Suprapubic skin (tissue), 4 donors: ENCODE results near the gene MAP10. TPM values are rescaled to one million over a fixed set of nuclear protein-coding genes. Genes with fewer than 3 reads are reported as not detected.
"Not testable (repeated sequence)": the region's sequence is repeated elsewhere in the genome, so short reads cannot be mapped to it uniquely, and the experiment has no call there.

ENCODE experiments used
- DNase-seq, 2 donors: peaks; one replicate each; pipeline ENCODE4 v3.0.0-alpha.2; 2019; ENCODE audit warnings: low spot score in 2 of 2
- H3K27ac ChIP-seq: fragments of 200-600 bp; sonication (generic); one replicate; pipeline ENCODE4 v1.5.1; 2019
- H3K27me3 ChIP-seq: fragments of 200-600 bp; sonication (generic); one replicate; pipeline ENCODE4 v1.5.1; 2019
- H3K36me3 ChIP-seq: fragments of 200-600 bp; sonication (generic); one replicate; pipeline ENCODE4 v1.5.1; 2019
- H3K4me1 ChIP-seq: fragments of 200-600 bp; sonication (generic); one replicate; pipeline ENCODE4 v1.5.1; 2019
- H3K4me3 ChIP-seq: fragments of 200-600 bp; sonication (generic); one replicate; pipeline ENCODE4 v1.5.1; 2019; ENCODE audit warnings: mild to moderate bottlenecking
- H3K9me3 ChIP-seq: fragments of 200-600 bp; sonication (generic); one replicate; pipeline ENCODE4 v1.5.1; 2019
- EP300 ChIP-seq: sonication (generic); formaldehyde crosslinking; IDR thresholded peaks from one replicate; pipeline ENCODE4 v1.6.1; 2017; ENCODE audit warnings: antibody characterized with exemption
- POLR2A ChIP-seq, 2 donors: fragments of 450-650 bp; IDR thresholded peaks; one replicate each; pipeline ENCODE4 v1.6.1; 2017; ENCODE audit warnings: antibody characterized with exemption in 2 of 2, mild to moderate bottlenecking in 2 of 2, moderate library complexity in 2 of 2
- POLR2AphosphoS5 ChIP-seq, 3 donors: sonication (generic); formaldehyde crosslinking; IDR thresholded peaks; one replicate each; pipeline ENCODE4 v1.6.1; 2017; ENCODE audit warnings: antibody characterized with exemption in 3 of 3
- WGBS: methylation state at CpG from one replicate; pipeline ENCODE4 v1.1.5; 2018; 5-methylcytosine and 5-hydroxymethylcytosine counted together
- total RNA-seq, 4 donors: library from RNA; depleted of rRNA; stranded (reverse); fragments of >200 nt; gene quantifications; one replicate each; pipeline ENCODE4 v1.1.0, GENCODE V29; 2016
- TF ChIP-seq, protein P1 (sequence below), 2 donors: fragments of 200-600 bp in 1 of 2; fragments of 450-650 bp in 1 of 2; sonication (generic) in 1 of 2; IDR thresholded peaks; one replicate each; pipeline ENCODE4 v1.5.1; 2016 to 2019; ENCODE audit warnings: antibody characterized with exemption in 2 of 2, mild to moderate bottlenecking in 1 of 2, moderate library complexity in 1 of 2

Gene MAP10
- total RNA-seq, 4 donors from 2014 or later: 0.60 to 1.0 (median 0.81) TPM

DNA sequence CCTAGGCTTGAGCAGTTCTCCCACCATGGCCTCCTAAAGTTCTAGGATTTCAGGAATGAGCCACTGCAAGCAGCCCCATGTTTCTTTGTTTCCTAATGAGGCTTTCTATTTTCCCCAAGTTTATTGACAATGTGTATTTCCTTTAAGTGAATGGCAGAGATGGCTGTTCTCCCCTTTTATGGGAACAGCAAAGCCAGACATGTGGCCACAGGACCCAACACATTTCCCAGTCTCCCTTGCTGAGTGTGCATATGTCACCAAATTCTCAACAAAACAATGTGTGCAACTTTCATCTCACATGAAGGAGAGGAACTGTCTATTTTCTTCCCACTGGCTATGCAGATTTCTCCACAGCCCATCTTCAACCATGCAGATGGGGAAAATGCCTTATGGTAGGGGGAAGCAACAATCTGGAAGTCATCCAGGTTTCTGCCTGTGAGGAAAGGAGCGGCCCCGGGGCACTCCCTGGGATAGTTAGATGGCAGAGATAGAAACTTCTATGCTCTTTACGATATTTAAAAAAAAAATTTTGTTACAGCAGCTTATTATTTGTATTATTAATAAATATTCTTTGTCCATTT, 28.6 kb upstream of the MAP10 start:
- no peak overlapping the region for H3K4me3 ChIP-seq
- H3K27ac ChIP-seq: no peak overlapping the region
- DNase-seq: no peak
- TF ChIP-seq POLR2A (IDR thresholded peaks at IDR 0.05) (no peak), EP300 (no peak), POLR2AphosphoS5 (IDR thresholded peaks at IDR 0.05) (no peak)
- TF ChIP-seq, protein P1, sequence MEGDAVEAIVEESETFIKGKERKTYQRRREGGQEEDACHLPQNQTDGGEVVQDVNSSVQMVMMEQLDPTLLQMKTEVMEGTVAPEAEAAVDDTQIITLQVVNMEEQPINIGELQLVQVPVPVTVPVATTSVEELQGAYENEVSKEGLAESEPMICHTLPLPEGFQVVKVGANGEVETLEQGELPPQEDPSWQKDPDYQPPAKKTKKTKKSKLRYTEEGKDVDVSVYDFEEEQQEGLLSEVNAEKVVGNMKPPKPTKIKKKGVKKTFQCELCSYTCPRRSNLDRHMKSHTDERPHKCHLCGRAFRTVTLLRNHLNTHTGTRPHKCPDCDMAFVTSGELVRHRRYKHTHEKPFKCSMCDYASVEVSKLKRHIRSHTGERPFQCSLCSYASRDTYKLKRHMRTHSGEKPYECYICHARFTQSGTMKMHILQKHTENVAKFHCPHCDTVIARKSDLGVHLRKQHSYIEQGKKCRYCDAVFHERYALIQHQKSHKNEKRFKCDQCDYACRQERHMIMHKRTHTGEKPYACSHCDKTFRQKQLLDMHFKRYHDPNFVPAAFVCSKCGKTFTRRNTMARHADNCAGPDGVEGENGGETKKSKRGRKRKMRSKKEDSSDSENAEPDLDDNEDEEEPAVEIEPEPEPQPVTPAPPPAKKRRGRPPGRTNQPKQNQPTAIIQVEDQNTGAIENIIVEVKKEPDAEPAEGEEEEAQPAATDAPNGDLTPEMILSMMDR (IDR thresholded peaks at IDR 0.05): no peak
- no peaks in the 10 kb centered on the region for H3K36me3 ChIP-seq
- no peaks in the 10 kb centered on the region for H3K27me3 ChIP-seq
- no peaks in the 10 kb centered on the region for H3K4me1 ChIP-seq
- WGBS: 35% methylated on average over 3 of the region's 3 CpGs
- no peaks in the 10 kb centered on the region for H3K9me3 ChIP-seq

DNA sequence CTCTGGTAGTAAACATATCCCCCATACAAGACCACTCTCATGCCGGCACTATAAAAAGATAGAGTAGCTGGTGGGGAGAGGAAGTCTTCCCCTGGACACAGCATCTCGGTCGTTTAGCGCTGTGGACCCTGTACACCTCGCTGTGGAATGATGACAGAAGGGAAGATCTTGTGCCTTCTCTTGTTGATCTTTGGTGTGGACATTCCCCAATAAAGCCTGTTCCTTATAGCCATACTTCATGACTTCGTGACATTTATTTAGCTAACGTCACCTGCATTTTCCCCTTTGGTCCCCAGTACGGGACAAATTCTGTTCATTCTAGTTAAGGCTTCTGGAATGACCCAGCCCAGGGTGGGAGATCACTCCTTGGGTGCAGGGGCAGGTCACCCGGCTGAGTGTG, 24.9 kb upstream of the MAP10 start:
- no peak overlapping the region for H3K4me3 ChIP-seq
- no peak for DNase-seq
- TF ChIP-seq, protein P1 (IDR thresholded peaks at IDR 0.05): no peak
- no peak for TF ChIP-seq POLR2A (IDR thresholded peaks at IDR 0.05)
- TF ChIP-seq EP300: no peak
- TF ChIP-seq POLR2AphosphoS5 (IDR thresholded peaks at IDR 0.05): no peak
- no peaks in the 10 kb centered on the region for H3K4me1 ChIP-seq
- H3K9me3 ChIP-seq: no peaks in the 10 kb centered on the region
- 94% methylated on average over 9 of the region's 9 CpGs for WGBS
- H3K36me3 ChIP-seq: no peaks in the 10 kb centered on the region
- no peaks in the 10 kb centered on the region for H3K27me3 ChIP-seq
- H3K27ac ChIP-seq: no peak overlapping the region

DNA sequence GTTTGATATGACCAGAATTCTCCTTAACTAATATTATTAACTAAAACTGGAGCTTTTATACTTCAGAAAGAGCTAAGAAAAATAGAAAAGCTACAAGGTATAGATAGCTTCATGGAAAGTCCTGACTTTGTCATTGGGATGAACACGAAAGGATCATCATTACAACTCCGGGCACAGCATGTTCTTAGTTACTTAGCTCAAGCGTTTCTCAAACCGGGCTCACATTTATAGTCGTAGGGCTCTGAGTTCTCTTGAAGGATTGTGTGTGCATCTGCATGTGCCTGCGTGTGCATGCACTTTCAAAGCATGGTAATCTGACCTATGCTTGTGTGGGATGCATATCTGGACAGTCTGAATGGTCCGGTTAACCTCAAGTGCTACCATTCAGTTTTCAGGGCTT, 20.4 kb upstream of the MAP10 start:
- 90% methylated on average over 7 of the region's 7 CpGs for WGBS

DNA sequence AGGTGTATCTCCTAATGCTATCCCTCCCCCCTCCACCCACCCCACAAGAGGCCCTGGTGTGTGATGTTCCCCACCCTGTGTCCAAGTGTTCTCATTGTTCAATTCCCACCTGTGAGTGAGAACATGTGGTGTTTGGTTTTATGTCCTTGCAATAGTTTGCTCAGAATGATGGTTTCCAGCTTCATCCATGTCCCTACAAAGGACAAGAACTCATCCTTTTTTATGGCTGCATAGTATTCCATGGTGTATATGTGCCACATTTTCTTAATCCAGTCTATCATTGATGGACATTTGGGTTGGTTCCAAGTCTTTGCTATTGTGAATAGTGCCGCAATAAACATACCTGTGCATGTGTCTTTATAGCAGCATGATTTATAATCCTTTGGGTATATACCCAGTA, 19.6 kb upstream of the MAP10 start:
- no CpG with 5 or more reads among the region's 1 CpG for WGBS
- H3K4me3 ChIP-seq, H3K36me3 ChIP-seq, H3K27ac ChIP-seq, DNase-seq, H3K9me3 ChIP-seq, H3K27me3 ChIP-seq, H3K4me1 ChIP-seq: not testable (repeated sequence)

More for the DNA sequence above, 20.4 kb upstream of the MAP10 start:
- DNase-seq: no peak
- Histone ChIP-seq H3K27ac (no peak overlapping the region), H3K36me3 (no peaks in the 10 kb centered on the region), H3K9me3 (no peaks in the 10 kb centered on the region), H3K4me3 (no peak overlapping the region), H3K27me3 (no peaks in the 10 kb centered on the region), H3K4me1 (no peaks in the 10 kb centered on the region)
- no peak for TF ChIP-seq POLR2A (IDR thresholded peaks at IDR 0.05)
- TF ChIP-seq EP300: no peak
- TF ChIP-seq, protein P1 (IDR thresholded peaks at IDR 0.05): no peak
- no peak for TF ChIP-seq POLR2AphosphoS5 (IDR thresholded peaks at IDR 0.05)

DNA sequence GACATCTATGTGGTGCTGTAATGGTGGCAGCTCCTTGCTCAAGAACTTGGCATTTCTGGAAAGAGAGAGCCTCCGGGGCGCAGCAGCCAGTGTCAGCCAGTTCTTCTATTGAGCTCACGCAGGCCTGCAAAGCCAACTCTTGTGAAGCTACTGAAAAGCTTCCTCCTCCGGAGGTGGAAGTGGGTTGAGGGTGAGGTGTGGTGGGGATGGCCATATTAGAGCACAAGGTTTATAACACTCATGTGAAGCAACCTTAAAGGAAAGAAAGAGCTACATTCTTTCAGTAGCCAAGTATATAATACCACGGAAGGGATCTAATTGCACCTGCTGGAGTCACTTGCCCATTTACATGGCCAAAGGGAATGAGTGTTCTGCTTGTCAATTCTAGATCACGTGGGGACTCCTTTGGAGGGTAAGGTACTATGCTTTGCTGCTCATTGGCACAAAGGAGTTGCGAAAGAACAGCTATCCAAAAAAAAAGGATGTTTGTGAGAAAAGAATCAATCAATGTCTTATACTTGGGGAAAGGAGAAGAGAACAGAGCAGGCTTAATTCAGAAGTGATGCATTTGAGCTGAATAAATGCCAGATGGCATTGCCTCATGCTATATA, 18.3 kb upstream of the MAP10 start:
- 77% methylated on average over 7 of the region's 7 CpGs for WGBS
- no peak overlapping the region for H3K27ac ChIP-seq
- no peak for DNase-seq

More for the DNA sequence above, 18.3 kb upstream of the MAP10 start:
- H3K9me3 ChIP-seq: no peaks in the 10 kb centered on the region
- no peak for TF ChIP-seq POLR2A (IDR thresholded peaks at IDR 0.05)
- TF ChIP-seq, protein P1 (IDR thresholded peaks at IDR 0.05): no peak
- TF ChIP-seq EP300: no peak
- no peak for TF ChIP-seq POLR2AphosphoS5 (IDR thresholded peaks at IDR 0.05)
- no peaks in the 10 kb centered on the region for H3K27me3 ChIP-seq
- H3K4me3 ChIP-seq: no peak overlapping the region
- no peaks in the 10 kb centered on the region for H3K4me1 ChIP-seq
- no peaks in the 10 kb centered on the region for H3K36me3 ChIP-seq
